GM12891 (cell line): Measurements from ENCODE around the gene AKT1.
"Not testable (repeated sequence)": the region's sequence is repeated elsewhere in the genome, so short reads cannot be mapped to it uniquely, and the experiment has no call there.

Source experiments
- DNase-seq: peaks from one replicate; pipeline ENCODE4 v3.0.0; 2011; ENCODE audit warnings: low spot score; ENCODE audit not compliant: insufficient read length
- FAIRE-seq: peaks from 2 replicates; lab custom pipeline; 2011; peaks lifted over from hg19 to GRCh38; lab: Jason Lieb, UNC
- PAX5 ChIP-seq: IDR thresholded peaks from 2 replicates; pipeline ENCODE4 v1.6.1; 2011; ENCODE audit warnings: low read length, moderate library complexity, mild to moderate bottlenecking; ENCODE audit not compliant: insufficient read depth, severe bottlenecking
- POLR2A ChIP-seq: IDR thresholded peaks from 2 replicates; pipeline ENCODE4 v1.6.1; 2011; ENCODE audit warnings: low read depth, low read length, control low read depth
- POLR2AphosphoS5 ChIP-seq: IDR thresholded peaks from 2 replicates; pipeline ENCODE4 v1.6.1; 2011; ENCODE audit warnings: low read depth, low read length, control low read depth
- POU2F2 ChIP-seq: IDR thresholded peaks from 2 replicates; pipeline ENCODE4 v1.6.1; 2011; ENCODE audit warnings: low read depth, mild to moderate bottlenecking, control low read depth, low read length, moderate library complexity
- SPI1 ChIP-seq: IDR thresholded peaks from 2 replicates; pipeline ENCODE4 v1.6.1; 2011; ENCODE audit warnings: low read depth, low read length, control low read depth
- TAF1 ChIP-seq: IDR thresholded peaks from 2 replicates; pipeline ENCODE4 v1.6.1; 2011; ENCODE audit warnings: low read depth, low read length, control low read depth

The AKT1 gene

DNA sequence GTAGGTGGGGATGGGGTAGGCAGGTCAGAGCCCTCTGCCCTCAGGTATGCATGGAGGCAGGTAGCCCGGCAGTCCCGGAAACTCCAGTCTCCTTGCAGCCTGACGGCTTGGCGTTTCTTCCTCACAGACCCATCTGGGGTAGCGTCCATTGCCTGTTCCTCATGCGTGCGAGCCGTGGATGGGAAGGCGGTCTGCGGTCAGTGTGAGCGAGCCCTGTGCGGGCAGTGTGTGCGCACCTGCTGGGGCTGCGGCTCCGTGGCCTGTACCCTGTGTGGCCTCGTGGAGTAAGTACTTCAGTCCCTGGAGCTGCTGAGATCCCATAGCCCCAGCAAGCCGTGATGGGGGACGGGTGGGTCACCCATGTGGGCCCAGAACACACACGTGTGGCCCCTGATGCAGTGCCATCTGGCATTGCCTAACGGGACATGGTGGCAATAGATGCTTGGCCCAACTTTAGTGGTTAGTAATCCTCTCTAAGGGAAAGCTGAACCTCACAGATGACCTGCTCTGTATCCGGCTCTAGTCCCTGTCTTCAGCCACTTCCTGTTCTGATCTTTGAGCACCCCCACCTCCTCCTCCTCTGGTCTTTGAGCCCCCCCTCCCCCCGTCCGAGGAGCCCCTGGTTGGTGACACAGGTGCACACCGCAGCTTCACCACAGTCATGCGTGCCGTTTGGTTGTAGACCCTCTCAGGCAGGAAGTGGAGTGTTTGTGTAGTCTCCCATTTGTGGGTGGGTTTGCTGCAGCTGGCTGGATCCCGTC, 38.9 kb downstream of the AKT1 start:
- TF ChIP-seq POLR2A (0 out of 2 replicates have a peak, but pooled peaks have one; percentile 39), POLR2AphosphoS5 (0 out of 2 replicates have a peak, but pooled peaks have one; percentile 31), POU2F2 (no peak), SPI1 (peak; percentile 42; the same call in 1 of the 2 replicates)
- FAIRE-seq (peak; percentile 64), DNase-seq (no peak)

DNA sequence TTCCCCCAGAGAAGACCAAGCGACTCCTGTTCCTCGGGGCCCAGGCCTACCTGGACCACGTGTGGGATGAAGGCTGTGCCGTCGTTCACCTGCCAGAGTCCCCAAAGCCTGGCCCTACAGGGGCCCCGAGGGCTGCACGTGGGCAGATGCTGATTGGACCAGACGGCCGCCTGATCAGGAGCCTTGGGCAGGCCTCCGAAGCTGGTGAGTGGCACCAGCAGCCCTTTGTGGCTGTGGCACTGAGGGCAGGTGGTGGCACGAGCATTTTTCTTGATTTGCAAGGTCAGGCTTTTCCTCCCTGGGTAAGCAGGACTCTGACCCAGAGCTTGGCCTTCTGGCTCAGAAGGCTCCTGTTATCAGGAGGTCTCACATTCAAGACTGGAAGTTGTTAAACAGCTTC, 39.9 kb downstream of the AKT1 start:
- DNase-seq (no peak), FAIRE-seq (no peak)
- TF ChIP-seq POLR2AphosphoS5 (no peak), POLR2A (no peak)

DNA sequence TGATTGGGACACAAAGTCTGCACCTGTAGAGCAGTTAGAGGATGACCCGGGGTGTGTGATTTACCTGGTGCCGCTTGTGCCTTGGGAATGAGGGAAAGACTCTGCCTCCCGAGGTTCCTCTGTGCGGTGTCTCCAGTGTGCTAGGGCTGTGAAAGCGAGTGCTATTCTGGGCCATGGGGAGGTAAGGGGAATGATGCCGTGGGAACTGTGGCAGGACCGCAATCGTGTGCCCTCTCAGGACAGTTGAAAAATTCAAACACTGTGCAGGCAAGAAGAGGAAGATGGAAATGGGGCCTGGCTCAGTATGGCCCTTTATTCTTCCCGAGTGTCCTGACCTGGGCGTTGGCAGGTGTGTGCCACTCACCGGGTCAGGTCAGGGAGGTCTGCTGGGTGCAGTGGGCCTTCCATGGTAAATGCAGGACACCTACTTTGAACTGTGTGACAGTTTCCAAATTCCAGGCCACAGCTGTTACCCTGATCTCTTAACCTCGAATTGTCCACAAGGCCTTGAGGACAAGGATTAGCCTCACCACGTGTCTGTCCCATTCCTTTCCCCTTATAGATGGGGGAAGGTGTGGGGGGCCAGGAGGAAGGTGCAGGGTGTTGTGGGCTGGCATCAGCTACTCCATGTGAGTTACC, 41.2 kb downstream of the AKT1 start:
- TF ChIP-seq TAF1 (no peak), SPI1 (no peak), POU2F2 (no peak), PAX5 (no peak), POLR2A (no peak), POLR2AphosphoS5 (no peak)

DNA sequence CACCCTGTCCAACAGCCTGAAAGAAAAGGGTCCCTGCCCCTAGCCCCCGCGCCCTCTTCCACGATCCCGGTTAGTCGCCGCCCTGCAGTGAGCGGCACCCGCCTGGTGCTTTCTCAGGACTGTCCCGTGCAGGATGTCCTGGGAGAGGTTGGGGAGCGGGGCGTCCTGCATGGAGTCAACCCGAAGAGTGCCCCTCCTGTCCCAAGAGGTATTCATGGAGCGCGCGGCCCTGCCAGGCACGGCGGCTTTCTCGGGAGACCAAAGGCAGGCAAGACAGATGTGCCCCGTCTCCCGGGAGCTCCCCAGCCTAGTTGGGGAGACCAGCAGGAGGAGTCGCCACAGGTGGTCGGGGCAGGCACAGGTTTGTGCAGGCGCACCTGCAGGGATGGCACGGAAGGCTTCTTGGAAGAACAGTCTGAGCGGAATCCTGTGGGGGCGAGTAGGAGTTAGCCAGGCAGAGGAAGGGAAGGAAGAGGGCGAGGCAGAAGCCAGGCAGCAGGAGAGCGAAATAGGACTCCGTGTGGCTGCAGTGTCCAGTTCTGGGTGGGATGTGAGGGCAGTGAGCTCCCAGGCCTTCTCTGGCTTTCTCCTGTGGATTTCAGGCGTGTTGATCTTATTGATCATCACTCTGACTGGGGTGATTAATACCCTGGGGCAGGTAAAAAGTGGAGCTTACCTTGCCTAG, 41.9 kb downstream of the AKT1 start:
- no peak for DNase-seq
- no peak for TF ChIP-seq POLR2A
- TF ChIP-seq TAF1 = no peak
- TF ChIP-seq POLR2AphosphoS5 = no peak
- TF ChIP-seq POU2F2 = no peak
- TF ChIP-seq SPI1 = no peak
- no peak for TF ChIP-seq PAX5
- FAIRE-seq = no peak

More for the DNA sequence above, 41.2 kb downstream of the AKT1 start:
- DNase-seq (no peak), FAIRE-seq (no peak)

DNA sequence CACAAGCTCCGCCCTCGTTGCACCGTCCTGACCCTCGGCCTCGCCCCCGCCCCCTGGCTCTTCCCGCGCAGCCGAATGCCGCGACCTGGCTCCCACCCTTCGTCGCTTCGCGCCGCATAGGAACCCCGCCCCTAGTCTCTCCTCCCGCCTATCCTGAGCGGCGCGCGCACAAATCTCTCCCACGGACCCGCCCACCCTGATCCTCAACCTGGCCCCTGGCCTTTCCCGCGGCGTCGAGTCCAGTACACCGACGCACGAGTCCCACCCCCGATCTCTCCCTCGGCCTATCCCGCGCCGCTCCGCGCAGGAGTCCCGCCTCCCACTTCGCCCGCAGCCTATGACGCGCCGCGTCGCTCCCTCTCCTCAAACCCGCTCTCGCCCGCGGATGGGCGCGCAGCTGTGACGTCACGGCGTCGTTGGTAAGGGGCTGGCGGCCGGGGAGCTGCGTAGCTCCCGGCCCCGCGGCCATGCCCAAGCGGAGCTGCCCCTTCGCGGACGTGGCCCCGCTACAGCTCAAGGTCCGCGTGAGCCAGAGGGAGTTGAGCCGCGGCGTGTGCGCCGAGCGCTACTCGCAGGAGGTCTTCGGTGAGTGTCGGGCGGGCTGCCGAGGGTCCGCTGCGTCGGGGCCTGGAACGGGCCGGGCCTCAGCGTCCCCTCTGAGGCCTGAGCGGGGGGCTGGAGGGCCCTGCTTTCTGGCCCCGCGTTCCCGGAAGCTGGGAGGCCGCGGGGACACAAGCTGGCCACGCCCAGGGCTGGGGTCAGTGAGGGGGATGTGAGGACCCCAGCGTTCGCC, 42.6 kb downstream of the AKT1 start, which contains the start of gene SIVA1:
TSS of gene SIVA1 (plus strand) at position 413 of the 793 bp plus-strand sequence. CDS start at position 468, 55 bp downstream.
- no peak for TF ChIP-seq PAX5
- no peak for TF ChIP-seq SPI1
- TF ChIP-seq POLR2AphosphoS5 = peak; percentile 77
- TF ChIP-seq POLR2A = peak; percentile 77
- TF ChIP-seq TAF1 = 0 out of 2 replicates have a peak, but pooled peaks have one; percentile 25
- TF ChIP-seq POU2F2 = no peak
- FAIRE-seq (peak; percentile 100), DNase-seq (peak; percentile 100)

DNA sequence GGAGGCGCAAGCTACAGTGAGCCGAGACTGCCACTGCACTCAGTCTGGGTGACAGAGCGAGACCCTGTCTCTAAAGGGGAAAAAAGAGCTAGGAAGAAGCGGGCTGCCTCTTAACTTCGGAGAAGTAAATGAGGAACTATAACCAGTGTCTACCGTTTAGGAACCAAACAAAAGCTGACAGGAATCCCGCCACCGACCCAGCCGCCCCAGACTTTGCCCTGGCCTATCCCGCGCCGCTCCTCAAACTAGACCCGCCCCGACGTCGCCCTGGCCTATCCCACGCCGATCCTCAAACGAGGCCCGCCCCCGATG, 43.2 kb downstream of the AKT1 start:
- TF ChIP-seq POLR2AphosphoS5 (0 out of 2 replicates have a peak, but pooled peaks have one; percentile 47), POLR2A (peak; percentile 56; the same call in 1 of the 2 replicates), SPI1 (no peak)
- no peak for FAIRE-seq
- peak; percentile 98 for DNase-seq

DNA sequence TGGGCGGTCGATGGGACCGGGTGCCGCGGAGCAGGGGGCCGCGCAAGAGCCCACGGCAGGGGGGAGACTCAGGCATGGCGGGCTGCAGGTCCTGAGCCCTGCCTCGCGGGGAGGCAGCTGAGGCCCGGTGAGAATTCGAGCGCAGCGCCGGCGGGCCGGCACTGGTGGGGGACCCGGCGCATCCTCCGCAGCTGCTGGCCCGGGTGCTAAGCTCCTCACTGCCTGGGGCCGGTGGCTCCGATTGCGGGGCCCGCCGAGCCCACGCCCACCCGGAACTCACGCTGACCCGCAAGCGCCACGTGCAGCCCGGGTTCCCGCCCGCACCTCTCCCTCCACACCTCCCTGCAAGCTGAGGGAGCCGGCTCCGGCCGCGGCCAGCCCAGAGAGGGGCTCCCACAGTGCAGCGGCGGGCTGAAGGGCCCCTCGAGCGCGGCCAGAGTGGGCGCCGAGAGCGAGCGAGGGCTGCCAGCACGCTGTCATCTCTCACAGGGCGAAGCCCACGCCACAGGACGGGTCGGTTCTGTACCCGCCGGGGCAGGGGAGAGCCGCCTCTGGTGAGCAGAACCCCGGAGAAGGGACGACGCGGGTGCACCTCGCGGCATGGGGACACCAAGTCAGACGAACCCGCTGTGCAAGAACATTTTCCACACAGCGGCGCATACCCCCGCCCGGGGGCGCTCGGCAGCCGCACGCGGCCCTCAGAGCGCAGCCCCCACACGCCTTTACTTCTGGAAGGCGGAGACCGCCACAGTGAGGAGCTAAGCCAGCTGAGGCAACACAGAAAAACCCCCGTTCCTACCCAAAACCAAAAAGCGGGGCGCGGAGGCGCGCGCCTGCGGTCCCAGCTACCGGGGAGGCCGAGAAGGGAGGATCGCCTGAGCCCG, 43.8 kb downstream of the AKT1 start:
- no peak for FAIRE-seq
- no peak for DNase-seq

DNA sequence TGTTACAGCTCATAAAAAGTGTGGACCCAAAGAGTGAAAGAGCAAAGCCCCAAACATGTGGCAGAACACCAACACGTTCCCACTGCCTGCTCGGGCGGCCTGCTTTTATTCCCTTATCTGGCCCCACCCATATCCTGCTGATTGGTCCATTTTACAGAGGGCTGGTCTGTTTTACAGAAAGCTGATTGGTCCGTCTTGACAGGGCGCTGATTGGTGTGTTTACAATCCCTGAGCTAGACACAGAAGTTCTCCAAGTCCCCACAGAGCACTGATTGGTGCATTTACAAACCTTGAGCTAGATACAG, 44.8 kb downstream of the AKT1 start:
- not testable (repeated sequence) for FAIRE-seq, DNase-seq

More for the DNA sequence above, 43.8 kb downstream of the AKT1 start:
- TF ChIP-seq POLR2AphosphoS5 (no peak), TAF1 (no peak), PAX5 (no peak), SPI1 (no peak), POLR2A (no peak), POU2F2 (no peak)
